Measurements from ENCODE around the gene DCP2. TPM values are rescaled to one million over a fixed set of nuclear protein-coding genes. Genes with fewer than 3 reads are reported as not detected.

The DCP2 gene
- total RNA-seq, 5 donors from 2014 or later (not counting 1 experiment from before 2014, with no cell fraction given): 68.6 to 88.5 (median 71.9) TPM

DNA sequence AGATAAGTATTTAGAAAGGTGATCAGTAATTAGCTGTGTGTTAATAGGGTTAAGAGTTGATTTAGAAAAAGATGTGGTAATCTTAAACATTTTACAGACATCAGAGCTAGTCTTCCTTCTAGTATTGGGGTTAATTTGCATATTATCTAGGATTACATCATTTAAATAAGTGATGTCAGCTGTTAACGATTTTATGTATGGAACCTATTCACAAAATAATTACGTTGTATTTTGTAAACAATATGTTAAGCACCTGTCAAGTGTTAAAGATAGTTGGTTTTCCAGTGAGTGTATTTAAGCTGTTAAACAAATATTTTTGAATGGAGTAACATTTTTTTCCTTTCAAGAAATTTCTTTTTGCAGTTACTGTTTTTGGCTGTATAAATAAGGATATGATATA, 2.2 kb downstream of the DCP2 start:
- no peaks in the 10 kb centered on the region for H3K9me3 ChIP-seq
- H3K4me3 ChIP-seq (ENCODE audit: control insufficient read depth in 1 of 2, extremely low read depth in 1 of 2, low read length in 1 of 2): peak overlapping the region in 1 of 2 donors; percentile 99
- DNase-seq: no peak
- ChIA-PET CTCF (interaction anchor here (0.7 to 2.8 kb wide), 10 partner anchors 8 to 633 kb away, joined by 3 to 43 read pairs (median 4); no protein-coding TSS in a partner anchor), POLR2A (interaction anchor here (0.6 to 1.3 kb wide), 7 partner anchors 8 to 1525 kb away, joined by 3 to 5 read pairs (median 4); partner anchors contain the start of gene YTHDC2 (in 1 of the 2))
- Mint-ChIP-seq H3K27me3 (no peaks in the 10 kb centered on the region), H3K36me3 (peaks cover 22% of the 10 kb centered on the region), H3K4me1 (peaks cover 65 to 77% (median 69%) of the 10 kb centered on the region in 3 donors), H3K9me3 (no peaks in the 10 kb centered on the region), H3K4me3 (peak overlapping the region; percentile 95 to 99 (median 97)), H3K27ac (peak overlapping the region in 1 of 2 donors; percentile 97)
- peaks cover 16 to 28% of the 10 kb centered on the region in 2 experiments for H3K4me1 ChIP-seq (ENCODE audit: control insufficient read depth in 1 of 2, extremely low read depth in 1 of 2, insufficient read depth in 2 of 2, low read length in 2 of 2)
- no peak for ATAC-seq (replicated peaks in 1 of 4)
- H3K36me3 ChIP-seq (ENCODE audit: control insufficient read depth in 2 of 2, extremely low read depth in 1 of 2, insufficient read depth in 1 of 2, low read length in 1 of 2): peaks cover 0 to 5% of the 10 kb centered on the region in 2 donors
- H3K27ac ChIP-seq (ENCODE audit: low read length): no peak overlapping the region
- no CpG with 5 or more reads among the region's 2 CpGs for whole genome bisulfite sequencing (ENCODE audit: insufficient coverage)
- no peaks in the 10 kb centered on the region for H3K27me3 ChIP-seq (replicated peaks in 1 of 2; ENCODE audit: control insufficient read depth in 2 of 2, extremely low read depth in 1 of 2, insufficient read depth in 2 of 2, low read length in 1 of 2)

DNA sequence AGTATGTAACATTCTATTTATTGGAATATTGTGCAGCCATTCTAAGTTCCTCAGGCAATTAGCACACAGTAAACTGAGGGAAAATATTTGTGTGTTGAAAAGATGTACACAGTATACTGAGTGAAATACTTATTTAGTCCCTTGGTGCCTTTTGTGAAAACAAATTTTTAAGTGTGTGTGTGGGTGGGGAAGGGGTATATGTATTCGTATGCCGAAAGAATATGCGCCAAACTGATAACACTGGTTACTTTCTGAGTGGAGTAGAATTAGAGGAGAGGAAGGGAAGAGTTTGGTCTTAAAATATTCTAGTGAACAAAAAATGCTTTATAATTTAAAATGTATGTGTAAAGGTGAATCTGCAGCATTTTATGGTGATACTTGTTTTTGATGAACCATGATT, 3.1 kb downstream of the DCP2 start:
- no peak for DNase-seq
- peak overlapping the region; percentile 77 to 99 (median 95) for H3K4me3 Mint-ChIP-seq
- H3K27ac ChIP-seq (ENCODE audit: low read length): no peak overlapping the region

GRCh38 chr5:112983363-112983762, 6.8 kb downstream of the DCP2 start:
- H3K27ac ChIP-seq (ENCODE audit: low read length): no peak overlapping the region
- H3K4me1 Mint-ChIP-seq: peaks cover 64 to 75% (median 74%) of the 10 kb centered on the region in 3 donors
- CTCF ChIA-PET: no interaction called here
- peaks cover 7 to 21% of the 10 kb centered on the region in 2 experiments for H3K4me1 ChIP-seq (ENCODE audit: control insufficient read depth in 1 of 2, extremely low read depth in 1 of 2, insufficient read depth in 2 of 2, low read length in 2 of 2)
- ATAC-seq (replicated peaks in 1 of 4) (no peak), DNase-seq (no peak)
- peaks cover 3 to 5% of the 10 kb centered on the region in 2 donors for H3K36me3 ChIP-seq (ENCODE audit: control insufficient read depth in 2 of 2, extremely low read depth in 1 of 2, insufficient read depth in 1 of 2, low read length in 1 of 2)
- no peaks in the 10 kb centered on the region for H3K27me3 ChIP-seq (replicated peaks in 1 of 2; ENCODE audit: control insufficient read depth in 2 of 2, extremely low read depth in 1 of 2, insufficient read depth in 2 of 2, low read length in 1 of 2)
- H3K9me3 Mint-ChIP-seq: no peaks in the 10 kb centered on the region
- peak overlapping the region in 1 of 2 donors; percentile 1 for H3K27ac Mint-ChIP-seq
- POLR2A ChIA-PET: no interaction called here
- no peak overlapping the region for H3K4me3 Mint-ChIP-seq
- H3K4me3 ChIP-seq (ENCODE audit: control insufficient read depth in 1 of 2, extremely low read depth in 1 of 2, low read length in 1 of 2): no peak overlapping the region
- H3K36me3 Mint-ChIP-seq: peaks cover 33% of the 10 kb centered on the region
- no peaks in the 10 kb centered on the region for H3K27me3 Mint-ChIP-seq
- H3K9me3 ChIP-seq: no peaks in the 10 kb centered on the region
- 100% methylated on average over 1 of the region's 2 CpGs for WGBS (ENCODE audit: insufficient coverage)

More for the DNA sequence above, 3.1 kb downstream of the DCP2 start:
- ATAC-seq (replicated peaks in 1 of 4): no peak
- H3K4me1 ChIP-seq (ENCODE audit: control insufficient read depth in 1 of 2, extremely low read depth in 1 of 2, insufficient read depth in 2 of 2, low read length in 2 of 2): peaks cover 19 to 29% of the 10 kb centered on the region in 2 experiments
- no peaks in the 10 kb centered on the region for H3K27me3 ChIP-seq (replicated peaks in 1 of 2; ENCODE audit: control insufficient read depth in 2 of 2, extremely low read depth in 1 of 2, insufficient read depth in 2 of 2, low read length in 1 of 2)
- no peaks in the 10 kb centered on the region for H3K9me3 ChIP-seq
- ChIA-PET POLR2A (interaction anchor here in 1 of 2 donors (0.6 to 1.3 kb wide), 4 partner anchors 17 to 534 kb away, joined by 3 to 5 read pairs (median 4); partner anchors contain the start of gene YTHDC2), CTCF (interaction anchor here (0.6 to 2.8 kb wide), 8 partner anchors 8 to 632 kb away, joined by 3 to 43 read pairs (median 4); no protein-coding TSS in a partner anchor)
- Mint-ChIP-seq H3K27me3 (no peaks in the 10 kb centered on the region), H3K27ac (peak overlapping the region; percentile 23 to 36), H3K4me1 (peaks cover 74 to 82% (median 77%) of the 10 kb centered on the region in 3 donors), H3K36me3 (peaks cover 27% of the 10 kb centered on the region), H3K9me3 (no peaks in the 10 kb centered on the region)
- H3K36me3 ChIP-seq (ENCODE audit: control insufficient read depth in 2 of 2, extremely low read depth in 1 of 2, insufficient read depth in 1 of 2, low read length in 1 of 2): peaks cover 0 to 5% of the 10 kb centered on the region in 2 donors
- H3K4me3 ChIP-seq (ENCODE audit: control insufficient read depth in 1 of 2, extremely low read depth in 1 of 2, low read length in 1 of 2): no peak overlapping the region
- WGBS (ENCODE audit: insufficient coverage): 50% methylated on average over 3 of the region's 3 CpGs

- H3K27ac ChIP-seq (ENCODE audit: low read length): no peak overlapping the region
- Mint-ChIP-seq H3K36me3 (peaks cover 55% of the 10 kb centered on the region), H3K27ac (no peak overlapping the region), H3K4me1 (peaks cover 64 to 76% (median 76%) of the 10 kb centered on the region in 3 donors), H3K4me3 (no peak overlapping the region), H3K27me3 (no peaks in the 10 kb centered on the region), H3K9me3 (no peaks in the 10 kb centered on the region)
- ChIA-PET POLR2A (interaction anchor here (0.5 to 0.6 kb wide), 2 partner anchors 95 to 615 kb away, joined by 3 to 7 read pairs; no protein-coding TSS in a partner anchor), CTCF (interaction anchor here (0.8 to 3.4 kb wide), 3 partner anchors 10 to 352 kb away, joined by 4 to 23 read pairs (median 14); no protein-coding TSS in a partner anchor)
- H3K27me3 ChIP-seq (replicated peaks in 1 of 2; ENCODE audit: control insufficient read depth in 2 of 2, extremely low read depth in 1 of 2, insufficient read depth in 2 of 2, low read length in 1 of 2): no peaks in the 10 kb centered on the region
- H3K9me3 ChIP-seq: no peaks in the 10 kb centered on the region
- peaks cover 3 to 8% of the 10 kb centered on the region in 2 experiments for H3K4me1 ChIP-seq (ENCODE audit: control insufficient read depth in 1 of 2, extremely low read depth in 1 of 2, insufficient read depth in 2 of 2, low read length in 2 of 2)
- peaks cover 5 to 9% of the 10 kb centered on the region in 2 donors for H3K36me3 ChIP-seq (ENCODE audit: control insufficient read depth in 2 of 2, extremely low read depth in 1 of 2, insufficient read depth in 1 of 2, low read length in 1 of 2)
- DNase-seq (no peak), ATAC-seq (replicated peaks in 1 of 4) (no peak)
- WGBS (ENCODE audit: insufficient coverage): 100% methylated on average over 1 of the region's 4 CpGs
- no peak overlapping the region for H3K4me3 ChIP-seq (ENCODE audit: control insufficient read depth in 1 of 2, extremely low read depth in 1 of 2, low read length in 1 of 2)
Measured at GRCh38 chr5:112986224-112986623, 9.6 kb downstream of the DCP2 start.

- peaks cover 32 to 41% (median 40%) of the 10 kb centered on the region in 3 donors for H3K4me1 Mint-ChIP-seq
- H3K27me3 Mint-ChIP-seq: no peaks in the 10 kb centered on the region
Measured at GRCh38 chr5:112995764-112996618, 19.4 kb downstream of the DCP2 start.

More at GRCh38 chr5:112995764-112996618, 19.4 kb downstream of the DCP2 start:
- CTCF ChIA-PET: interaction anchor here (0.6 to 5.0 kb wide), 70 partner anchors 9 to 668 kb away, joined by 3 to 117 read pairs (median 4); partner anchors contain the start of genes DCP2 (in 2 of the 2) and YTHDC2 (in 1 of the 2)
- H3K27ac ChIP-seq (ENCODE audit: low read length): no peak overlapping the region
- H3K9me3 ChIP-seq: no peaks in the 10 kb centered on the region
- no peak overlapping the region for H3K4me3 ChIP-seq (ENCODE audit: control insufficient read depth in 1 of 2, extremely low read depth in 1 of 2, low read length in 1 of 2)
- H3K9me3 Mint-ChIP-seq: no peaks in the 10 kb centered on the region
- ATAC-seq (replicated peaks in 1 of 4) (peak; percentile 77 to 84 (median 81)), DNase-seq (peak; percentile 39 to 85 (median 69))
- H3K27ac Mint-ChIP-seq: peak overlapping the region in 1 of 2 donors; percentile 33
- POLR2A ChIA-PET: interaction anchor here (0.5 to 1.0 kb wide), 7 partner anchors 16 to 334 kb away, joined by 3 to 5 read pairs (median 4); no protein-coding TSS in a partner anchor
- no CpG with 5 or more reads among the region's 7 CpGs for WGBS (ENCODE audit: insufficient coverage)
- H3K4me3 Mint-ChIP-seq: no peak overlapping the region
- peaks cover 29% of the 10 kb centered on the region for H3K36me3 Mint-ChIP-seq
- H3K4me1 ChIP-seq (ENCODE audit: control insufficient read depth in 1 of 2, extremely low read depth in 1 of 2, insufficient read depth in 2 of 2, low read length in 2 of 2): peaks cover 2 to 10% of the 10 kb centered on the region in 2 experiments
- H3K27me3 ChIP-seq (replicated peaks in 1 of 2; ENCODE audit: control insufficient read depth in 2 of 2, extremely low read depth in 1 of 2, insufficient read depth in 2 of 2, low read length in 1 of 2): no peaks in the 10 kb centered on the region
- H3K36me3 ChIP-seq (ENCODE audit: control insufficient read depth in 2 of 2, extremely low read depth in 1 of 2, insufficient read depth in 1 of 2, low read length in 1 of 2): peaks cover 0 to 41% of the 10 kb centered on the region in 2 donors
